Omental fat pad (tissue), 4 donors: ENCODE data around the gene COP1. TPM values are rescaled to one million over a fixed set of nuclear protein-coding genes. Genes with fewer than 3 reads are reported as not detected.

Source experiments
- ATAC-seq: fragments of 150-250 bp; one replicate; pipeline ENCODE4 v1.9.1; 2016; ENCODE audit warnings: mild to moderate bottlenecking, moderate library complexity; ENCODE audit not compliant: low FRiP score
- DNase-seq: peaks from one replicate; pipeline ENCODE4 v3.0.0-alpha.2; 2019; ENCODE audit warnings: low spot score
- CTCF ChIP-seq, 3 donors: fragments of 450-650 bp; IDR thresholded peaks; one replicate each; pipeline ENCODE4 v1.5.1; 2016 to 2017; ENCODE audit warnings: antibody characterized with exemption in 3 of 3, mild to moderate bottlenecking in 3 of 3, moderate library complexity in 2 of 3
- total RNA-seq, 4 donors: library from RNA; depleted of rRNA; stranded (reverse); fragments of >200 nt; gene quantifications; one replicate each; pipeline ENCODE4 v1.1.0, GENCODE V29; 2016

COP1 gene
- total RNA-seq, 4 donors from 2014 or later: 43.6 to 83.7 (median 50.6) TPM

GRCh38 chr1:176165573-176165972 is 41.5 kb downstream of the COP1 start:
- TF ChIP-seq CTCF (IDR thresholded peaks at IDR 0.05): no peak
- ATAC-seq (no peak), DNase-seq (no peak)

GRCh38 chr1:176164014-176164678 is 42.9 kb downstream of the COP1 start:
- TF ChIP-seq CTCF (IDR thresholded peaks at IDR 0.05): no peak
- DNase-seq (no peak), ATAC-seq (no peak)

- DNase-seq: no peak
- TF ChIP-seq CTCF (IDR thresholded peaks at IDR 0.05): no peak
- no peak for ATAC-seq
These were observed 47.1 kb downstream of the COP1 start for GRCh38 chr1:176159993-176160392.

- ATAC-seq (no peak), DNase-seq (no peak)
- TF ChIP-seq CTCF (IDR thresholded peaks at IDR 0.05): no peak
These were observed 49.1 kb downstream of the COP1 start for GRCh38 chr1:176157995-176158394.

- DNase-seq (no peak), ATAC-seq (no peak)
- no peak for TF ChIP-seq CTCF (IDR thresholded peaks at IDR 0.05)
These were observed 56.9 kb downstream of the COP1 start for GRCh38 chr1:176149939-176150807.

GRCh38 chr1:176144526-176144925 is 62.6 kb downstream of the COP1 start:
- TF ChIP-seq CTCF (IDR thresholded peaks at IDR 0.05): no peak
- DNase-seq (no peak), ATAC-seq (no peak)
